Measurements from ENCODE around the gene ALG1L2.
"Not testable (repeated sequence)": the region's sequence is repeated elsewhere in the genome, so short reads cannot be mapped to it uniquely, and the experiment has no call there.

Gene ALG1L2, protein sequence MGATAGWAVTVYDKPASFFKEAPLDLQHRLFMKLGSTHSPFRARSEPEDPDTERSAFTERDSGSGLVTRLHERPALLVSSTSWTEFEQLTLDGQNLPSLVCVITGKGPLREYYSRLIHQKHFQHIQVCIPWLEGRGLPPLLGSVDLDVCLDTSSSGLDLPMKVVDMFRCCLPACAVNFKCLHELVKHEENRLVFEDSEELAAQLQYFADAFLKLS

DNA sequence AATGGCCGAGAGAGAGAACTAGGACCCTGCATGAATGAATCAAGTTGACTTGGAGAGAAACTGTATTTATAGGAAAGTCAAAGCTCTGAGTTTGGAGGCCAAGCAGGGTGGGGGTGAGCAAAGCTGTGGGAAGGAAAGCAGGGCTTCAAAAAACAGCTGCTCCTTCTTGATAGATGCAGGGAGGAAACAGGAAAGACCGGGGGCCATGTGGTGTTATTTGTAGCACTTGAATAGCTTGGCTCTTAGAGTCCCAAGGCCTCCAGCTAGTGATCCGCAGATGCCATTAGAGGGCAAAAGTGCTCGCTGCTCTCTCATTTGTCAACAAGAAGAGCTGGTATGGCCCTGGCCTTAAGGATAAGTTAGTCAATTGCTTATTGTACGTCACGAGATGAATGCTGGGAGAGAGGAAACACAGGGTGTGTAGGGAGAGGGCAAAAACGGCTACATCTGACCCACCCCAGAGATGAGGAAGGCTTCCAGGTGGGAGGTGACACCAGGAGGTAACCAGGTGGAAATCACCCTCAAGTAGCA, at the start of gene ALG1L2:
TSS of gene ALG1L2 (plus strand) at position 481 of the 531 bp plus-strand sequence. CDS start 186 bp downstream, outside the sequence.
- DNase-seq (ENCODE audit: low spot score), result no peak

DNA sequence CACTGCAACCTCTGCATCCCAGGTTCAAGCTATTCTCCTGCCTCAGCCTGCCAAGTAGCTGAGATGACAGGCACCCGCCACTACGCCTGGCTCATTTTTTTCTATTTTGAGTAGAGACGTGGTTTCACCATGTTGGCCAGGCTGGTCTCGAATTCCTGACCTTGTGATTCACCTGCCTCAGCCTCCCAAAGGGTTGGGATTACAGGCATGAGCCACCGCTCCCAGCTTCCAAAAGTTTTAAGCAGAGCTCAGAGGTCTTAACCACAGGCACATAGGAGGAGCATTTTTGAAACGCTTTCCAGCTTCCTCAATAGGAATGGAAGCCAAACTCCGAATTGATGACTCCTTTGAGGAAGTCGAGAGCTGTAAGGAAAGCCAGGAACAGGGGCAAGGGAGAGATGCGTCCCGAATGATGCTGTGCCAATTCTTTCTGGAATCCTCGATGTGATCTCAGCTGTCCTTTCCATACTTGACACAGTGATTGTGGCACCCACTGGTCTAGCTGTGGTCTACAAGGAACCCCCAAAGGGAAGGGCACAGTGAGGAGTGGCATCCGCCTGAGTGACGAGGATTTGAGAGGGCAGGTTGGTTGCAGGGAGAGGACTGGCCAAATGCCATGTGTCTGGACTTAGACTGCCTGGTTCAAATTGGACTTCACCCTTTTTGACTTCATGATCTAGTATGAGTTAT, 44.4 kb upstream of the ALG1L2 start:
- not testable (repeated sequence) for DNase-seq (ENCODE audit: low spot score)

DNA sequence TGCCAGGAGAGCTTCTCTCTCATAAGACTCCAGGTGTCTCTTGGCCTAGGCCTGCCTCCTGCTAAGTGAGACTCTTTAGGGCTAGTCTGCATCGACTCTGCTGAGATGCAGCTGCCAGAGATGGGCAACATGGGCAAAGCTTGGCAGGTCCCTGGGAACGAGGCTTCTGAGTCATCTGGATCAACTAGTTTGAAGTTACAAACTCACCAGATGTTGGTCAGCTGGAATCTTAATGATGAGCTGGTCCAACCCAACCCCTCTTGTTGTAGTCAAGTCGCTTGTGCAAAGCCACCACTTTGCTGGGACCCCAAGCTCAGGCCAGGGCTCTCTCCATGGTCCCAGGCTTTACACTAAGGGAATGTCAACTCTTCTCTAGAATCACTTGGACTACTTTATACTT, 38.9 kb upstream of the ALG1L2 start:
- not testable (repeated sequence) for DNase-seq (ENCODE audit: low spot score)

DNA sequence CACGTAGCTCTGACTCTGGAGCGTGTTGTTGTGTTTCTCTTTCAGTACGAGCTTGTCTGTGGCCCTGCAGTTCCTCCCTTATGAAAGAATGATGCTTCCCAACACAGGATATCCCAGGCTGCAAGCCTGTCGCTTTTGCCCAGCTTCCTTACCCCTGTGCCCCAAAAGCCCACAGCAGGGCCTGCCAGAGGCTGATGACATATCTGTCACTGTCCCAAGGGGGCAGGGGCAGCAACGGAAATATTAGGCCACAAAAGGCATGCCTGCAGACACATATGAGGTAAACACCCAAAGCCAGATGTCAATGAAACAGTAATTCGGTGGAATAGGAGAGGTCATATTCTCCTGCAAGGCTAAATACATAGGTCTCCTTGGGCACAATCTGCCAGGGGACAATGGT, 38.0 kb upstream of the ALG1L2 start:
- not testable (repeated sequence) for DNase-seq (ENCODE audit: low spot score)

DNA sequence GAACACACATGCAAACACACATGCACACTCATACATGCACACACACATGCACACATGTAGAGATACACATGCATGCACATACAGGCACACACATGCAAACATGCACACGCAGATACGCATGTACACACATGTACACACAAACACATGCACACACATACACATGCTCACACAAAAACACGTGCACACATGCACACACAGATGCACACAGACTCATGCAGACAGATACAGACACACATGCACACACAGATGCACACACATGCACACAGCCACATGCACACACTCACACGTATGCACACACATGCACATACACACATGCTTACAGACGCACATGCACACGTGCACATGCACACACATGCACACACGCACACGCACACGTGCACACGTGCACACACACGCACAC, 37.3 kb upstream of the ALG1L2 start:
- DNase-seq (ENCODE audit: low spot score), result no peak

DNA sequence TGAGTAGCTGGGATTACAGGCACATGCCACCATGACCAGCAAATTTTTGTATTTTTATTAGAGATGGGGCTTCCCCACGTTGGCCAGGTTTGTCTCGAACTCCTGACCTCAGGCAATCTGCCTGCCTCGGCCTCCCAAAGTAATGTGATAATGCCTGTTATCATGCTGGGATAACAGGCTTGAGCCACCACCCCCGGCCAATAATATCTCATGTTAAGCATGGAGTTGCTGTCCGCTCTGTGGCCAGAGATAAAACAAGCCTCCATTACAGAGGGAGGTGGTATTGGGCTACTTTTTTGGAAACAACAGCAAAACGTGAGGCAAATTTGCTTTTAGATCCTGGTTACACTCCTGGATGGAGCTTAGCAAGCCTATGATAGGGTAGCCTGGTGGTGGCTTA, 32.9 kb upstream of the ALG1L2 start:
- DNase-seq (ENCODE audit: low spot score), result no peak

DNA sequence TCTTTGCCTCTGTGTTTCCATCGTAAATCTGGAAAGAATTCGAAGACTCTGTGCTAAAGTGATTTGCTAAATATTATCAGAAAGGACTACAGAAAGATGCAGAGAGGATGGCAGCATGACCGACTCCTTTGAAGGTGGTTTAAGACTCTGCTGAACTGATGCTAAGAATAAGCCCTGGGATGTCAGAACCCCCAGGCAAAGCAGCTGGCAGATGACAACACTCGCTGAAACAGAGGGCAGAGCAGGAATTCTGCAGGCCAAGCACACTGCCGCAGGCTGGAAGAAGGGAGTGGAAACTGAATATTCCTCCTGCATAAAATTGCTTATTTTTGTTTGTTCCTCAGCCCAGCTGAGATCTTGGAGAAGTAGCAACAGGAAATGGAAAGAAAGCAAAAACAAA, 29.3 kb upstream of the ALG1L2 start:
- not testable (repeated sequence) for DNase-seq (ENCODE audit: low spot score)

DNA sequence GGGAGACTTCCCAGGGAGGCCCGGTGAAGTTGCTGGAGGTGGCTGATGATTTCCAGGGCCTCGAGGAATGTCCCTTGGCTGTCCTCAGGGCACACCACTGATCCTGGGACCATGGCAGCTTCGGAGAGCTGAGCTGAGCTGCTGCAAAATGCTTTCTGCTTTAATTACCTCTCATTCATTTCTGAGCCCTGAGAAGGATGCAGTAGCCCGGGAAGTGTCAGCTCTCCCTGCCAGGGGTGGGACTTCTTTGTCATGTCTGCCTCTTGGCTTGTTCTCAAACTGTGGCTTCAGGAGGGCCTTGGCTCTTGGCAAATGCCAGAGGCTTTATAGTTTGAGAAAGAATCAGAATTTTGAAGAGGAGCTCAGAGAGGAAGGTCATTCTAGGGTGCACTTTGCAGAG, 28.7 kb upstream of the ALG1L2 start:
- DNase-seq (ENCODE audit: low spot score), result not testable (repeated sequence)

DNA sequence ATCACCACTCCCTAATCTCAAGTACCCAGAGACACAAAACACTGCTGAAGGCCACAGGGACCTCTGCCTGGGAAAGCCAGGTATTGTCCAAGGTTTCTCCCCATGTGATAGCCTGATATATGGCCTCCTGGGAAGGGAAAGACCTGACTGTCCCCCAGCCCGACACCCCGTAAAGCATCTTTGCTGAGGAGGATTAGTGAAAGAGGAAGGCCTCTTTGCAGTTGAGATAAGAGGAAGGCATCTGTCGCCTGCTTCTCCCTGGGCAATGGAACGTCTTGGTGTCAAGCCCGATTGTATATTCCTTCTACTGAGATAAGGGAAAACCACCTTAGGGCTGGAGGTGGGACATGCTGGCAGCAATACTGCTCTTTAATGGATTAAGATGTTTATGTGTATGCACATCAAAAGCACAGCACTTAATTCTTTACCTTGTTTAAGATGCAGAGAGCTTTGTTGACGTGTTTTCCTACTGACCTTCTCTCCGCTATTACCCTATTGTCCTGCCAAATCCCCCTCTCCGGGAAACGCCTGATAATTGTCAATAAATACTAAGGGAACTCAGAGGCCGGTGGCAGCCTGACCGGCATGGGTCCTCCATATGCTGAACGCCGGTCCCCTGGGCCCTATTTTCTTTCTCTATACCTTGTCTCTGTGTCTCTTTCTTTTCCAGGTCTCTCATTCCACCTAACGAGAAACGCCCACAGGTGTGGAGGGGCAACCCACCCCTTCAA, 23.9 kb upstream of the ALG1L2 start:
- DNase-seq (ENCODE audit: low spot score), result not testable (repeated sequence)

DNA sequence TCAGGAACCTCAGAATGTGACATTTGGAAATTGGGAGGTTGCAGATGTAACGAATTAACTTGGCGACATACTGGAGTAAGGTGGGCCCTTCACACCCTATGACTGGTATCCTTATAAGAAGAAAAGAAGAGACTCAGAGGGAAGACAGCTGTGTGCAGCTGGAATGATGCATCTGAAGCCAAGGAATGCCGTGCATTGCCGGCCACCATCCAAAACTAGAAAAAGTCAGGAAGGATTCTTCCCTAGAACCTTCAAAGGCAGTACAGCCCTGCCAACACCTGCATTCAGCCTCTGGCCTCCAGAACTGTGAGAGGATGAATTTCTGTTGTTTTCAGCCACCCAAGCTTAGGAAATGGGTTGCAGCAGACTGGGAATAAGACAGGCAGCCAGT, 23.4 kb upstream of the ALG1L2 start:
- not testable (repeated sequence) for DNase-seq (ENCODE audit: low spot score)

DNA sequence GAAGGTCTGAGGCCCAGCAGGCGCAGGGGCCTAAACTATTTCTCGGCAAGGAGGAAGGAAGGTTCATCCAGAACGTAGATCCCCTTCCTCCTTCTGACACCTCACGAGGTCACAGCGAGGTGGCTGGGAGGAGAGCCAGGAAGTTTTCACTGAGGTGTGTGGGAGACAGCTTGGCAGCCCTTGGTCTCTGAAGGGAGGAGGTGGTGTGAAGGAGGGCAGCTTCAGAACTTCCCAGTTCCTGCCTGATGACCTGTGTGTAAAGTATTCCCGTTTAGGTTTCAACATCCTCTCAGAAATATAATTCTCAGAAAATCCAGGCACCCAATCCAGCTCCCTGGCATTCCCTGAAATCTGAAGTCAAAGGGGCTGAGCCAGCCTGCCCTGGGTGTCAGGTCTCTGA, 22.9 kb upstream of the ALG1L2 start:
- DNase-seq (ENCODE audit: low spot score), result not testable (repeated sequence)

DNA sequence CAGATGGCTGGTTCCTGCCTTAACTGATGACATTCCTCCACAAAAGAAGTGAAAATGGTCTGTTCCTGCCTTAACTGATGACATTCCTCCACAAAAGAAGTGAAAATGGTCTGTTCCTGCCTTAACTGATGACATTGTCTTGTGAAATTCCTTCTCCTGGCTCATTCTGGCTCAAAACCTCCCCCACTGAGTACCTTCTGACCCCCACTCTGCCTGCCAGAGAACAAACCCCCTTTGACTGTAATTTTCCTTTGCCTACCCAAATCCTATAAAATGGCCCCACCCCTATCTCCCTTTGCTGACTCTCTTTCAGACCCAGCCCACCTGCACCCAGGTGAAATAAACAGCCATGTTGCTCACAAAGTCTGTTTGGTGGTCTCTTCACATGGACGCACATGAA, 22.5 kb upstream of the ALG1L2 start:
- not testable (repeated sequence) for DNase-seq (ENCODE audit: low spot score)

DNA sequence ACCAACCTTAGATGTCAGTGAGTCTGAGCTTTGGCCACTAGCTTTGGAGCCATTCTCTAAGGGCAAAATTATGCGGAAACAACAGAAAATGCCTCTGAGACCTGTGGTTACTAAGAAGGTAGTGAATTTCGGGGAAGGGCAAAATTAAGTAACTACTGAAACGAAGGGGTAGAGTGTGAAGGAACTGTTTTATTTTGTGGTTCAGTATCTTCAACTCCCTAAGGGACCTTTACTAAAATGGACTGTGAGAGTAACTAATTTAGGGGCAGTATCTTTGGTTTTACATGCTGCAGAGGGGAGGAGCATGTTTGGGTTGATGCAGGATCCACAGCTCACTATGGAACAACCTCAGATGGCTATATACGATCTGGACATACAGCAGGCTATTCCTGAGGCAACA, 8.0 kb upstream of the ALG1L2 start:
- no peak for DNase-seq (ENCODE audit: low spot score)

DNA sequence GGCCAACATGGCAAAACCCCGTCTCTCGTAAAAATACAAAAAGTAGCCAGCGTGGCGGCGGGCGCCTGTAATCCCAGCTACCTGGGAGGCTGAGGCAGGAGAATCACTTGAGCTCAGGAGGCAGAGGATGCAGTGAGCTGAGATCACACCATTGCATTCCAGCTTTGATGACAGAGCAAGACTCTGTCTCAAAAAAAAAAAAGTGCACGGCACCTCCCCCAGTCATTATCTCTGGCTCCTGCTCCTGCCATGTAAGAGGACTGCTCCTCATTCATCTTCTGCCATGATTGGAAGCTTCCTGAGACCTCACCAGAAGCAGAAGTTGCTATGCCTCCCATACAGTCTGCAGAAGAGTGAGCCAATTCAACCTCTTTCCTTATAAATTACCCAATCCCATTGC, 4.0 kb upstream of the ALG1L2 start:
- no peak for DNase-seq (ENCODE audit: low spot score)

DNA sequence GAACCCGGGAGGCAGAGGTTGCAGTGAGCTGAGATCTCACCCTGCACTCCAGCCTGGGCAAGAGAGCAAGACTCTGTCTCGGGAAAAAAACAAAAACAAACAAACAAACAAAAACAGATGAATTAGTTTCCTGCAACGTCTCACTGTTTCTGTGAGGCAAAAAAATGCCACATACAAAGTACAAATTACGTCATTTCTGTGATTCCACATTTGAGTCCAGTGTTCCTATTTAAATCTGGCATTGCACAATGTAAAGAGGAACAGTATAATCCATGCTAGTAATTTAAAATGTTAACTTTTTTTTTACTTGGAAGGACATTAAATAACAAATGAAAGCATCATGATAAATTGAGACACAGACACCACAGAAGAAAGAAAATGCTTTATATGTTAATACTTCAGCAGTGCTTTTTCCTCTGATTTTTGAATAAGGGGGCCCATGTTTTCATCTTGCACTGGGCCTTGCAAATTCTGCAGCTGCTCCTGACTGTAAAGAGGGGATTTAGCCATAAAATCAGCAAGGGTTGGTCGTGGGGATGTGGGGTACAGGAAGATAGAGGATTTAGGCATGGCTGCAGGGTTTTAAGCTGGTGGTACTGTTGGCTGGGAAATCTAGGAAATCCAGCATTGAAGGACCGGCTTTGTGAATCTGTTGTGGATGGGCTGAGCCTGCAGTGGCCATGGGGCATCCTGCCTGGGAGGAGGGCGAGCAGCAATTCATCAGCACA, 1.9 kb downstream of the ALG1L2 start:
- DNase-seq (ENCODE audit: low spot score), result not testable (repeated sequence)

DNA sequence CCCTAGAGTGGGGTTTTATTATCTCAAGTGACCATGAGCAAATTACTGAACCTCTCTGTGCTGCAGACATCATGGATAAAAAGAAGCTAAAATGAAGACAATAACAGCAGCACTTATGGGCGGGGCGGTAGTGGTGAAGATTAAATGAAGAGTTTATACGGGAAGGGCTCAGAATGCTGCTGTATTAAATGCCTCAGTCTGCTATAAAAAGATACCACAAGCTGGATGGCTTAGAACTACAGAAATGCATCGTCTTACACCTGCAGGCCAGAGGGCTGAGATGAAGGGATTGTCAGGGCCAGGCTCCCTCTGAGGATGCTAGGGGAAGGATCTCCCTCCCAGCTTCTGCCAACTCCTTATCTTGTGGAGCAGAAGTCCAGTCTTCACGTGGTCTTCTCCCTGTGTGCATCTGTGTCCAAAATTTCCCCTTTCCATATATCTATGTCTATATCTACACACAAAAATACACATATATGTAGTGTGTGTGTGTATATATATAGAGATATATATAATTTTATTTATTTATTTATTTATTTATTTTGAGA, 2.9 kb downstream of the ALG1L2 start:
- no peak for DNase-seq (ENCODE audit: low spot score)

DNA sequence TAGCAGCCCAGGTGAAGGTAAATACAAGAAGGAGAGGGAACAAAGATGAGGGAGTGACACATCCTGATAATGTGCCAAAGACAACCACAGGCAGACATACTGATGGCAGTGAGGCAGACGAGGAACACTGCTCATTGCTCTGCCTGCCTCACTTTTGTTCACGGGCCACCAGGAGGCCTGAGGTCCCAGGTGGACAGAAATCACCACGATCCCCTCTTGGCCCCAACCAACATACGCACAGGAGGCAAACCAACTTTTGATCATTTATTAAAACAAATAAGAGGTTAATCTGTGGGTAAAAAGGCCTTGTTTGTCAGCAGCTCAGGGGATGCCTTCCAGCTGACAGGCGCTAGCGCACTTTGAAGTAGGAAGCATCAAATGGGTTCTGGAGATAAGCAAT, 4.2 kb downstream of the ALG1L2 start:
- DNase-seq (ENCODE audit: low spot score), result no peak

DNA sequence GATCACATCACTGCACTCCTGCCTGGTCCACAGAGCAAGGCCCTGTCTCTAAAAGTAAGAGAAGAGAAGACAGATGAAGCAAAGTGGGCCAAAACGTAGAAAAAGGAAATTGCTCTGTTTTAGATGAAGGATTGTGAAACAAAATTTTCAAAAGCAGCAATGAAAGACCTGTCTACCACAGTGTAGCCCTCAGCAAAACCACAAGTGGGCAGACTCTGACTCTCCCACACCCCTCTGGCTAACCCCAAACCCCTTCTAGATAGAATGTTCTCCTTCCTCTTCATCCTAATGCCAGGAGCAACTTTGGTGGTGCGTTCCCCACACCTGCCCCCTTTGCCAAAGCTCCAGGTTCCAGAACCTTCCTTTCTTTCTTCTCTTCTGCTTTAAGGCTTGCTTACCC, 5.0 kb downstream of the ALG1L2 start:
- DNase-seq (ENCODE audit: low spot score), result not testable (repeated sequence)

DNA sequence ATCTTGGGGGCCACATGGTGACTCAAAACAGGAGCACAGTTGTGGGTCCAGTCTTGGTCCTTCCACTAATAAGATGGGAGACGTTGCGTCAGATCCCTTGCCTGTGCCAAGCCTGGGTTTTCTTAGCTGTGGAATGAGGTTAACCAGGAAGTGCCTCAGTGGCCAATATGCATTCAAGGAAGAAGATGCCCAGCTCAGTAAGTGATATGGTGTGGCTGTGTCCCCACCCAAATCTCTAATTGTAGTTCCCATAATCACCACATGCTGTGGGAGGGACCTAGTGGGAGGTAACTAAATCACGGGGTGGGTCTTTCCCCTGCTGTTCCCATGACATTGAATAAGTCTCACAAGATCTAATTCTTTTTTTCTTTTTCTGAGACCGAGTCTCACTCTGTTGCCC, 6.4 kb downstream of the ALG1L2 start:
- DNase-seq (ENCODE audit: low spot score), result no peak

DNA sequence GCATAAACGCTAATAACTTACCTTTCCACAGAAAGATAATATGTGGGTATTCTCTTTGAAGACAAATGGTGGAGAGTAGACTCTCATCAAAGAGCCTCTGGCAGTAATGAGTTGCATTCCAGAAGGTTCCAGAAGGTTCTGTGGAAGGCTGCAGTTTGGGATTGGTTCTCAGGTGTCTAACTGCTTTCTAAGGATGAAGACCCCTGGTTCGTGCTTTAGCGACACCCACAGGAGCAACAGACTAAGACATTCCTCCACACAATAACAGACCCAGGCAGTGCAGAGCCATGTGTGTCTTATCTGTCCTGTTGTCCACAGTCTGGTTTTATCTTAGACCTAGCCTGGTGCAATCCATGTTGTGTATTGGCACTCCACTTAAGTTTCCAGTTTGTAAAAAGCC, 9.1 kb downstream of the ALG1L2 start:
- DNase-seq (ENCODE audit: low spot score), result not testable (repeated sequence)

DNA sequence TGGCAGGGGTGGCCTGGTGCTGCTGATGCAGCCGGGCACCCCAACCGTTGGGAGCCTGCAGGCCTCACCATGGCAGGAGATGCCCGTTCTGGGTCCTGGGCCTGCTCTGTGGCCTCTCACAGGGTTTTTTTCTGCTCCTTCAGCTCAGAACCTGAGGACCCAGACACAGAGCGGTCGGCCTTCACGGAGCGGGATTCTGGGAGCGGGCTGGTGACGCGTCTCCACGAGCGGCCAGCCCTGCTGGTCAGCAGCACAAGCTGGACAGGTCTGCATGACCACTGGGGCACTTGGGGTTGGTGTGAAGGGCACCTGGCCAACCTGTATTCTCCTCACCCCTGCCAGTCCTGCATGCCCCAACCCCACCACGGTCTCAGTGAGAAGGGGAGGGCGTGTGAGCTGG, 10.3 kb downstream of the ALG1L2 start:
- no peak for DNase-seq (ENCODE audit: low spot score)

Data from pons (tissue), 1 donor.